Muscle layer of duodenum (tissue), 2 donors: Measurements from ENCODE around the gene CLIC1.

Experiments
- H3K27ac ChIP-seq: one replicate; pipeline ENCODE4 v1.7.0; 2013; ENCODE audit warnings: mild to moderate bottlenecking, low read length
- H3K27me3 ChIP-seq: one replicate; pipeline ENCODE4 v1.7.0; 2013; ENCODE audit warnings: low read depth, mild to moderate bottlenecking, control low read depth, low read length
- H3K36me3 ChIP-seq, 2 donors: one replicate each; pipeline ENCODE4 v1.7.0; 2013; ENCODE audit warnings: low read length in 2 of 2, control low read depth in 1 of 2, mild to moderate bottlenecking in 1 of 2; ENCODE audit not compliant: insufficient read depth in 2 of 2, control insufficient read depth in 1 of 2
- H3K4me1 ChIP-seq, 2 donors: one replicate each; pipeline ENCODE4 v1.7.0; 2013; ENCODE audit warnings: low read length in 2 of 2, mild to moderate bottlenecking in 2 of 2, control low read depth in 1 of 2, moderate library complexity in 1 of 2; ENCODE audit not compliant: insufficient read depth in 2 of 2, control insufficient read depth in 1 of 2
- H3K4me3 ChIP-seq, 2 donors: one replicate each; pipeline ENCODE4 v1.7.0; 2013; ENCODE audit warnings: low read length in 2 of 2, low read depth in 1 of 2, mild to moderate bottlenecking in 1 of 2
- H3K9me3 ChIP-seq, 2 donors: one replicate each; pipeline ENCODE4 v1.7.0; 2013; ENCODE audit warnings: low read length in 2 of 2, control low read depth in 1 of 2, mild to moderate bottlenecking in 1 of 2; ENCODE audit not compliant: control insufficient read depth in 1 of 2
- donor health status: healthy.

The CLIC1 gene

GRCh38 chr6:31749301-31750036 lies 13.1 kb upstream of the CLIC1 start:
- H3K27me3 ChIP-seq, result no peaks in the 10 kb centered on the region
- no peaks in the 10 kb centered on the region for H3K9me3 ChIP-seq
- H3K4me1 ChIP-seq, result no peaks in the 10 kb centered on the region
- H3K4me3 ChIP-seq, result no peak overlapping the region
- no peak overlapping the region for H3K27ac ChIP-seq
- no peaks in the 10 kb centered on the region for H3K36me3 ChIP-seq

GRCh38 chr6:31744422-31744821 lies 8.1 kb upstream of the CLIC1 start:
- no peaks in the 10 kb centered on the region for H3K27me3 ChIP-seq
- H3K27ac ChIP-seq, result no peak overlapping the region
- peaks cover 0 to 5% of the 10 kb centered on the region in 2 donors for H3K4me1 ChIP-seq
- no peak overlapping the region for H3K4me3 ChIP-seq
- no peaks in the 10 kb centered on the region for H3K9me3 ChIP-seq
- H3K36me3 ChIP-seq, result peaks cover 0 to 3% of the 10 kb centered on the region in 2 donors

- H3K9me3 ChIP-seq, result no peaks in the 10 kb centered on the region
- H3K27ac ChIP-seq, result no peak overlapping the region
- H3K4me3 ChIP-seq, result no peak overlapping the region
- H3K4me1 ChIP-seq, result peaks cover 0 to 5% of the 10 kb centered on the region in 2 donors
- H3K36me3 ChIP-seq, result peaks cover 0 to 3% of the 10 kb centered on the region in 2 donors
- H3K27me3 ChIP-seq, result no peaks in the 10 kb centered on the region
These were observed 6.6 kb upstream of the CLIC1 start for GRCh38 chr6:31742894-31743293.

DNA sequence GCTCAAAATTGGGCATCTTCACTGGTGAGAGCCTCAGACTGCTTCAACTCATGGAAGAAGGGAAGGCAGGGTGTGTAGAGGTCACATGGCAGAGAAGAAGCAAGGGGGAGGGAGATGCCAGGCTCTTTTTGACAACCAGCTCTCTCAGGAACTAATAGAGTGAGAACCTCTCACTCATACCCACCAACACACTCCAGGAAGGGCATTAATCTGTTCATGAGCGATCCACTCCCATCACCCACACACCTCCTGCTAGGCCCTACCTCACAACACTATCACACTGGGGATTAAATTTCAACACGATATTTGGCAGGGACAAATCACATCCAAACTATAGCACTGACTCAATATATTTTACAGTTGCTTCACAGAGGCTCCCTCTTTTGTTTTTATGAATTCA lies 5.5 kb upstream of the CLIC1 start:
- Histone ChIP-seq H3K27me3 (no peaks in the 10 kb centered on the region), H3K4me3 (no peak overlapping the region), H3K27ac (no peak overlapping the region), H3K9me3 (no peaks in the 10 kb centered on the region), H3K36me3 (peaks cover 0 to 3% of the 10 kb centered on the region in 2 donors), H3K4me1 (peaks cover 0 to 9% of the 10 kb centered on the region in 2 donors)

DNA sequence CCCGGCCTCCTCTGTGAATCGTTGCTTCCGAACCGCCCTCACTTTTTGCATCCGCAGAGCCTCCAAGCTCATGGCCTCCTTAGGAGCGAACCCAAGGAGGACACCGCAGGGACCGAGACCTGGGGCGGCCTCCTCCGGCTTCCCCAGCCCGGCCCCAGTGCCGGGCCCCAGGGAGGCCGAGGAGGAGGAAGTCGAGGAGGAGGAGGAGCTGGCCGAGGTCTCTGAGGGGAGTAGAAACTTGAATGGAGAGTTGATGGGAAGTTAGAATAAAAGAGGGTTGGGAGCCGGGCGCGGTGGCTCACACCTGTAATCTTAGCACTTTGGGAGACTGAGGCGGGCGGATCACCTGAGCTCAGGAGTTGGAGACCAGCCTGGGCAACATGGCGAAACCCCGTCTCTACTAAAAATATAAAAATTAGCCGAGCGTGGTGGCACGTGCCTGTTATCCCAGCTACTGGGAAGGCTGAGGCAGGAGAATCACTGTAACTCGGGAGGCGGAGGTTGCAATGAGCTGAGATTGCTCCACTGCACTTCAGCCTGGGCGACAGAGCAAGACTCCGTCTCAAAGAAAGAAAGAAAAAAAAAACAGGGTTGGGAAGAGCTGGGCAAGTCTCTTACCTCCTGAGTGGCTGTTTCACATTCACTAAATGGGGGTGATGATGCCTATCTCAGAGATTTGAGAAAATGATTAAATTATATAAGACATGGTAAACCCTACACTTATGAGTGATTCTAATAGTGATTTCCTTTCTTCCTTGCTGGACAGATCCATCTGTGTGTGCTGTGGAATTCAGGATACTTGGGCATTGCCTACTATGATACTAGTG lies 4.3 kb upstream of the CLIC1 start:
- Histone ChIP-seq H3K36me3 (peaks cover 0 to 10% of the 10 kb centered on the region in 2 donors), H3K9me3 (no peaks in the 10 kb centered on the region), H3K27ac (peak overlapping the region; percentile 84), H3K4me1 (peaks cover 0 to 12% of the 10 kb centered on the region in 2 donors), H3K4me3 (peak overlapping the region; percentile 68 to 94), H3K27me3 (no peaks in the 10 kb centered on the region)

DNA sequence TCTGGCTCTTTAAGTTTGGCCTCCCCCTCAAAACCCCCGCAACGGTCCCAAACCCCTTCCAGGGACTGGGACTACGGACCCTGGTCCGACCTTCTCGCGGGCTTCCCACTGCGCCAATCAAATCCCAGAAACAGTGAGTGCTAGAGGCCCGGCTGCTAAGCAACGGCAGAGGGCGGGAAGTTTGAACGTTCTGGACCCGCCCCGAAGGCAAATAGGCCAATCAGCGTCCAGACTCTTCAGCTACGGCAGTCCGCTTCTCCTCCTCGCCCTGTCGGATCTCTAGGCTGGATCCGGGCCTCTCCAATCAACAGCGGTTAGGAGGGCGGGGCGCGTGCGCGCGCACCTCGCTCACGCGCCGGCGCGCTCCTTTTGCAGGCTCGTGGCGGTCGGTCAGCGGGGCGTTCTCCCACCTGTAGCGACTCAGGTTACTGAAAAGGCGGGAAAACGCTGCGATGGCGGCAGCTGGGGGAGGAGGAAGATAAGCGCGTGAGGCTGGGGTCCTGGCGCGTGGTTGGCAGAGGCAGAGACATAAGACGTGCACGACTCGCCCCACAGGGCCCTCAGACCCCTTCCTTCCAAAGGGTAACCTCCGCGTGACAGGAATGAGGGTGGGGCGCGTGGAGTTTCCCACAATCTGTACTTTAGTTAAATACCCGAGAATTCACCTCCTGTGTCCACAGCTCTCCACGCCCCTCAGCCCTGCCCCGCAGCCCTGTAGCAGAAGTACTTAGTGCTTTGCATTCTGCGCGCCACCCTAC lies 3.5 kb upstream of the CLIC1 start, which contains the start of gene MSH5:
Gene MSH5, plus strand, starts transcription at position 367 of the 758 bp plus-strand sequence. CDS start 462 bp downstream, outside the sequence.
- Histone ChIP-seq H3K27me3 (no peaks in the 10 kb centered on the region), H3K27ac (peak within 1 kb of the TSS; percentile 100), H3K9me3 (no peaks in the 10 kb centered on the region), H3K4me1 (peaks cover 0 to 12% of the 10 kb centered on the region in 2 donors), H3K4me3 (peak within 1 kb of the TSS; percentile 68 to 94), H3K36me3 (peaks cover 0 to 16% of the 10 kb centered on the region in 2 donors)

DNA sequence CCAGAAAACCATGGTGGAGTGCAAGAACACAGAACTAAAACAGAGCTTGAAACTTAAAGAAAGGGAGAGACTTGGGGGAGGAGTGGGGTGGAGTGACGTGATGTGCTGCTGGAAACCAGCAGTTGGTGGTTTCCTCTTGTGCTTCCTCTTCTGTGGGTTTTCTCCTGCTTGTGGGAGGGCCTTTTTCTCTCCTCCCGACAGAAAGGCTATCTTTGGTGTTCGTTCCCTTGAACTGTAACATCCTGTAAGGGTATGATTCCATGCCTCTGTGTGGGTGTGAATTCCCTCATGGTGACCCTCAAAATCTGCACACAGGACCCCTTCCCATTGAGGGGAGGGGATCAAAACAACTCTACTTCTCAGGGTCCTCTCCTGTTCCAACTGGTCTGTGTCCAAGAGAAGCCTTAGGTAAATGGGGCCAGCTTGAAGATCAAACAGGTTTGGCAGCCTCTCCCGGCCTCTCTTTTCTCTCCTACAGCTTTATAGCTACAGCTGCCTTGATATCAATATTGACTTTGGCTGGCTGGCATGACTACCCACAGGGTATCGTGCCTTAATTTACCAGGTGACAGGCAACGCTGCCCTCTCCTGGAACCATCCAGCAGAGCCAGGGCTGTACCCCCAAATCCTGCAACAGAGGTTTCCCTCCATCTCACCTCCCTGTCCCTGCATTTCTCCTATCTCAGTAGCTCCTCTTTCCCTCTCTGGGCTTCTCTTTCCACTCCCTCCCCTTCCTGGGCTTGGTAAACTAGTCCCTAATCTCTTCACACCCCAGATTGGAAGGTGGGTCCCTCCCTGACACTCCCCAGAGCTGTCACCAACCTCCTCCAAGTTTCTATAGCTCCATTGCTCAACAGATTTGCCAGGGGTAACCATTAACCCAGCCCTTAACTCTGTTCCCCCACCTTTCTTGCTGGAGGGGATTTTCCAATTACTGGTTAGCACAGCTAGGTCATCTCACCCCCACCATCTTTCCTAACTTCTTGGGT lies 2.0 kb upstream of the CLIC1 start:
- H3K4me1 ChIP-seq, result peaks cover 4 to 28% of the 10 kb centered on the region in 2 donors
- H3K27ac ChIP-seq, result peak overlapping the region; percentile 100
- peak overlapping the region; percentile 19 to 27 for H3K4me3 ChIP-seq
- no peaks in the 10 kb centered on the region for H3K9me3 ChIP-seq
- H3K36me3 ChIP-seq, result peaks cover 12 to 28% of the 10 kb centered on the region in 2 donors
- H3K27me3 ChIP-seq, result no peaks in the 10 kb centered on the region

GRCh38 chr6:31737315-31737990 lies 1.1 kb upstream of the CLIC1 start:
- Histone ChIP-seq H3K4me1 (peaks cover 4 to 32% of the 10 kb centered on the region in 2 donors), H3K36me3 (peaks cover 16 to 35% of the 10 kb centered on the region in 2 donors), H3K4me3 (peak overlapping the region; percentile 27 to 92), H3K9me3 (no peaks in the 10 kb centered on the region), H3K27me3 (no peaks in the 10 kb centered on the region), H3K27ac (peak overlapping the region; percentile 100)

- Histone ChIP-seq H3K36me3 (peaks cover 23 to 39% of the 10 kb centered on the region in 2 donors), H3K9me3 (no peaks in the 10 kb centered on the region), H3K27me3 (no peaks in the 10 kb centered on the region), H3K27ac (peak overlapping the region; percentile 100), H3K4me3 (peak overlapping the region; percentile 92 to 100), H3K4me1 (peaks cover 4 to 38% of the 10 kb centered on the region in 2 donors)
These were observed 511 bp upstream of the CLIC1 start for GRCh38 chr6:31736768-31737314.
